GM23338 (cell line): ENCODE results near the gene KIF1A.

Experiments used
- EZH2 ChIP-seq: fragments of 200-600 bp; sonication (generic); IDR thresholded peaks from one replicate; pipeline ENCODE4 v1.8.0; 2017; ENCODE audit warnings: antibody characterized with exemption, mild to moderate bottlenecking, low read depth; ENCODE audit not compliant: unreplicated experiment
- EZH2phosphoT487 ChIP-seq: fragments of 200-600 bp; sonication (generic); IDR thresholded peaks from one replicate; pipeline ENCODE4 v1.8.1; 2018; ENCODE audit warnings: antibody characterized with exemption; ENCODE audit not compliant: unreplicated experiment
- JUNB ChIP-seq: IDR thresholded peaks from one replicate; pipeline ENCODE4 v1.6.1; 2016; ENCODE audit warnings: antibody characterized with exemption; ENCODE audit not compliant: unreplicated experiment
- NANOG ChIP-seq: IDR thresholded peaks from 2 replicates; pipeline ENCODE4 v1.6.1; 2016; ENCODE audit warnings: antibody characterized with exemption, borderline replicate concordance
- POLR2AphosphoS5 ChIP-seq: IDR thresholded peaks from 2 replicates; pipeline ENCODE4 v1.6.1; 2016; ENCODE audit warnings: antibody characterized with exemption, low read depth
- REST ChIP-seq: IDR thresholded peaks from one replicate; pipeline ENCODE4 v1.6.1; 2018; ENCODE audit warnings: antibody characterized with exemption; ENCODE audit not compliant: unreplicated experiment
- STAT1 ChIP-seq: IDR thresholded peaks from one replicate; pipeline ENCODE4 v1.6.1; 2016; ENCODE audit warnings: antibody characterized with exemption; ENCODE audit not compliant: unreplicated experiment
- ZNF114 ChIP-seq: fragments of 250-450 bp; sonication (Bioruptor Pico); IDR thresholded peaks from 2 replicates; pipeline ENCODE4 v1.5.0; 2020; ENCODE audit warnings: mild to moderate bottlenecking, moderate library complexity
- ZNF331 ChIP-seq: fragments of 250-450 bp; sonication (Bioruptor Pico); IDR thresholded peaks from 2 replicates; pipeline ENCODE4 v1.5.0; 2020; ENCODE audit warnings: low read depth, mild to moderate bottlenecking, moderate library complexity
- TF ChIP-seq, protein P1 (sequence below), 2 experiments: fragments of 200-600 bp in 1 of 2; sonication (generic) in 1 of 2; conservative IDR thresholded peaks; 2 replicates each; pipeline versions ENCODE4 v1.5.1 to v1.6.1; 2016 to 2017; ENCODE audit warnings: antibody characterized with exemption in 2 of 2, low read depth in 2 of 2, mild to moderate bottlenecking in 2 of 2, moderate library complexity in 1 of 2
- TF ChIP-seq, protein P2 (sequence below): fragments of 250-450 bp; sonication (Bioruptor Pico); IDR thresholded peaks from 2 replicates; pipeline ENCODE4 v1.5.0; 2020; ENCODE audit warnings: mild to moderate bottlenecking, moderate library complexity

GRCh38 chr2:240714747-240715725 lies 105.0 kb downstream of the KIF1A start:
- TF ChIP-seq, protein P1, sequence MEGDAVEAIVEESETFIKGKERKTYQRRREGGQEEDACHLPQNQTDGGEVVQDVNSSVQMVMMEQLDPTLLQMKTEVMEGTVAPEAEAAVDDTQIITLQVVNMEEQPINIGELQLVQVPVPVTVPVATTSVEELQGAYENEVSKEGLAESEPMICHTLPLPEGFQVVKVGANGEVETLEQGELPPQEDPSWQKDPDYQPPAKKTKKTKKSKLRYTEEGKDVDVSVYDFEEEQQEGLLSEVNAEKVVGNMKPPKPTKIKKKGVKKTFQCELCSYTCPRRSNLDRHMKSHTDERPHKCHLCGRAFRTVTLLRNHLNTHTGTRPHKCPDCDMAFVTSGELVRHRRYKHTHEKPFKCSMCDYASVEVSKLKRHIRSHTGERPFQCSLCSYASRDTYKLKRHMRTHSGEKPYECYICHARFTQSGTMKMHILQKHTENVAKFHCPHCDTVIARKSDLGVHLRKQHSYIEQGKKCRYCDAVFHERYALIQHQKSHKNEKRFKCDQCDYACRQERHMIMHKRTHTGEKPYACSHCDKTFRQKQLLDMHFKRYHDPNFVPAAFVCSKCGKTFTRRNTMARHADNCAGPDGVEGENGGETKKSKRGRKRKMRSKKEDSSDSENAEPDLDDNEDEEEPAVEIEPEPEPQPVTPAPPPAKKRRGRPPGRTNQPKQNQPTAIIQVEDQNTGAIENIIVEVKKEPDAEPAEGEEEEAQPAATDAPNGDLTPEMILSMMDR (conservative IDR thresholded peaks at IDR 0.05; ENCODE audit: low read depth in 2 of 2), result peak; percentile 28 to 31; a peak in 2 of 4 replicates
- TF ChIP-seq EZH2 (no peak), ZNF331 (no peak), ZNF114 (CRISPR knock-in tag) (no peak), EZH2phosphoT487 (no peak), POLR2AphosphoS5 (peak; percentile 16; the same call in 1 of the 2 replicates), REST (no peak), NANOG (no peak), JUNB (no peak), STAT1 (no peak)
- TF ChIP-seq, protein P2, sequence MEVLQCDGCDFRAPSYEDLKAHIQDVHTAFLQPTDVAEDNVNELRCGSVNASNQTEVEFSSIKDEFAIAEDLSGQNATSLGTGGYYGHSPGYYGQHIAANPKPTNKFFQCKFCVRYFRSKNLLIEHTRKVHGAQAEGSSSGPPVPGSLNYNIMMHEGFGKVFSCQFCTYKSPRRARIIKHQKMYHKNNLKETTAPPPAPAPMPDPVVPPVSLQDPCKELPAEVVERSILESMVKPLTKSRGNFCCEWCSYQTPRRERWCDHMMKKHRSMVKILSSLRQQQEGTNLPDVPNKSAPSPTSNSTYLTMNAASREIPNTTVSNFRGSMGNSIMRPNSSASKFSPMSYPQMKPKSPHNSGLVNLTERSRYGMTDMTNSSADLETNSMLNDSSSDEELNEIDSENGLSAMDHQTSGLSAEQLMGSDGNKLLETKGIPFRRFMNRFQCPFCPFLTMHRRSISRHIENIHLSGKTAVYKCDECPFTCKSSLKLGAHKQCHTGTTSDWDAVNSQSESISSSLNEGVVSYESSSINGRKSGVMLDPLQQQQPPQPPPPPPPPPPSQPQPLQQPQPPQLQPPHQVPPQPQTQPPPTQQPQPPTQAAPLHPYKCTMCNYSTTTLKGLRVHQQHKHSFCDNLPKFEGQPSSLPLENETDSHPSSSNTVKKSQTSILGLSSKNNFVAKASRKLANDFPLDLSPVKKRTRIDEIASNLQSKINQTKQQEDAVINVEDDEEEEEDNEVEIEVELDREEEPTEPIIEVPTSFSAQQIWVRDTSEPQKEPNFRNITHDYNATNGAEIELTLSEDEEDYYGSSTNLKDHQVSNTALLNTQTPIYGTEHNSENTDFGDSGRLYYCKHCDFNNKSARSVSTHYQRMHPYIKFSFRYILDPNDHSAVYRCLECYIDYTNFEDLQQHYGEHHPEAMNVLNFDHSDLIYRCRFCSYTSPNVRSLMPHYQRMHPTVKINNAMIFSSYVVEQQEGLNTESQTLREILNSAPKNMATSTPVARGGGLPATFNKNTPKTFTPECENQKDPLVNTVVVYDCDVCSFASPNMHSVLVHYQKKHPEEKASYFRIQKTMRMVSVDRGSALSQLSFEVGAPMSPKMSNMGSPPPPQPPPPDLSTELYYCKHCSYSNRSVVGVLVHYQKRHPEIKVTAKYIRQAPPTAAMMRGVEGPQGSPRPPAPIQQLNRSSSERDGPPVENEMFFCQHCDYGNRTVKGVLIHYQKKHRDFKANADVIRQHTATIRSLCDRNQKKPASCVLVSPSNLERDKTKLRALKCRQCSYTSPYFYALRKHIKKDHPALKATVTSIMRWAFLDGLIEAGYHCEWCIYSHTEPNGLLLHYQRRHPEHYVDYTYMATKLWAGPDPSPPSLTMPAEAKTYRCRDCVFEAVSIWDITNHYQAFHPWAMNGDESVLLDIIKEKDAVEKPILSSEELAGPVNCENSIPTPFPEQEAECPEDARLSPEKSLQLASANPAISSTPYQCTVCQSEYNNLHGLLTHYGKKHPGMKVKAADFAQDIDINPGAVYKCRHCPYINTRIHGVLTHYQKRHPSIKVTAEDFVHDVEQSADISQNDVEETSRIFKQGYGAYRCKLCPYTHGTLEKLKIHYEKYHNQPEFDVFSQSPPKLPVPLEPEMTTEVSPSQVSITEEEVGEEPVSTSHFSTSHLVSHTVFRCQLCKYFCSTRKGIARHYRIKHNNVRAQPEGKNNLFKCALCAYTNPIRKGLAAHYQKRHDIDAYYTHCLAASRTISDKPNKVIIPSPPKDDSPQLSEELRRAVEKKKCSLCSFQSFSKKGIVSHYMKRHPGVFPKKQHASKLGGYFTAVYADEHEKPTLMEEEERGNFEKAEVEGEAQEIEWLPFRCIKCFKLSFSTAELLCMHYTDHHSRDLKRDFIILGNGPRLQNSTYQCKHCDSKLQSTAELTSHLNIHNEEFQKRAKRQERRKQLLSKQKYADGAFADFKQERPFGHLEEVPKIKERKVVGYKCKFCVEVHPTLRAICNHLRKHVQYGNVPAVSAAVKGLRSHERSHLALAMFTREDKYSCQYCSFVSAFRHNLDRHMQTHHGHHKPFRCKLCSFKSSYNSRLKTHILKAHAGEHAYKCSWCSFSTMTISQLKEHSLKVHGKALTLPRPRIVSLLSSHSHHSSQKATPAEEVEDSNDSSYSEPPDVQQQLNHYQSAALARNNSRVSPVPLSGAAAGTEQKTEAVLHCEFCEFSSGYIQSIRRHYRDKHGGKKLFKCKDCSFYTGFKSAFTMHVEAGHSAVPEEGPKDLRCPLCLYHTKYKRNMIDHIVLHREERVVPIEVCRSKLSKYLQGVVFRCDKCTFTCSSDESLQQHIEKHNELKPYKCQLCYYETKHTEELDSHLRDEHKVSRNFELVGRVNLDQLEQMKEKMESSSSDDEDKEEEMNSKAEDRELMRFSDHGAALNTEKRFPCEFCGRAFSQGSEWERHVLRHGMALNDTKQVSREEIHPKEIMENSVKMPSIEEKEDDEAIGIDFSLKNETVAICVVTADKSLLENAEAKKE (CRISPR knock-in tag), result no peak
